Right lobe of liver (tissue), 6 donors: ENCODE results near the gene CACNA2D4. TPM values are rescaled to one million over a fixed set of nuclear protein-coding genes. Genes with fewer than 3 reads are reported as not detected.
A peak's percentile ranks its signal among the peaks of the same experiment; 100 is the strongest.

Experiments used
- ATAC-seq, 4 donors: fragments of 200-7000 bp; cut with Tn5 transposase; one replicate each; pipeline ENCODE4 v1.9.1; 2020; ENCODE audit warnings: mild to moderate bottlenecking in 4 of 4, moderate library complexity in 4 of 4
- DNase-seq, 3 donors: peaks; one replicate each; pipeline ENCODE4 v3.0.0-alpha.2; 2020
- H3K27ac ChIP-seq, 3 donors: fragments of 200-600 bp; one replicate each; pipeline ENCODE4 v1.8.0; 2022
- H3K27me3 ChIP-seq, 2 donors: fragments of 200-600 bp; one replicate each; pipeline ENCODE4 v1.8.0; 2022
- H3K36me3 ChIP-seq, 4 donors: fragments of 200-600 bp; sonication (generic) in 1 of 4; one replicate each; pipeline versions ENCODE4 v1.5.1 to v1.8.0; 2017 to 2022; ENCODE audit warnings: control low read depth in 1 of 4
- H3K4me1 ChIP-seq, 4 donors: fragments of 200-600 bp; sonication (generic) in 1 of 4; one replicate each; pipeline versions ENCODE4 v1.5.1 to v1.8.0; 2017 to 2022; ENCODE audit warnings: control low read depth in 1 of 4
- H3K4me3 ChIP-seq, 3 donors: fragments of 200-600 bp; one replicate each; pipeline ENCODE4 v1.8.0; 2022
- H3K9me3 ChIP-seq, 4 donors: fragments of 200-600 bp; sonication (generic) in 1 of 4; one replicate each; pipeline versions ENCODE4 v1.5.1 to v1.8.0; 2017 to 2022; ENCODE audit warnings: control low read depth in 1 of 4
- CTCF ChIP-seq, 4 donors: fragments of 200-600 bp in 3 of 4; fragments of 450-650 bp in 1 of 4; IDR thresholded peaks; one replicate each; pipeline versions ENCODE4 v1.5.1 to v1.8.0; 2016 to 2022; ENCODE audit warnings: antibody characterized with exemption in 4 of 4, mild to moderate bottlenecking in 2 of 4
- POLR2A ChIP-seq: fragments of 450-650 bp; IDR thresholded peaks from one replicate; pipeline ENCODE4 v1.6.1; 2017; ENCODE audit warnings: antibody characterized with exemption, mild to moderate bottlenecking
- WGBS: methylation state at CpG from one replicate; pipeline ENCODE4 v1.1.6; 2018; ENCODE audit warnings: low coverage, low lambda C conversion rate; ENCODE audit not compliant: insufficient coverage; ENCODE audit errors: missing lambda C conversion rate; 5-methylcytosine and 5-hydroxymethylcytosine counted together
- intact Hi-C, 2 donors: fragments of 100-400 bp; cut with DNase I; formaldehyde crosslinking; loops; one replicate each; pipeline versions ENCODE4 v1.11.2 to v1.14.1; 2022
- total RNA-seq, 6 experiments: library from RNA; depleted of rRNA in 2 of 6; stranded (reverse); fragments of >200 nt in 2 of 6; fragmentation: NEBNext Ultra II Directional in 3 of 6; extraction: Animal tissue kit (Norgen Biotek cat#: 25700) in 3 of 6; gene quantifications; one replicate each; pipeline versions ENCODE4 v1.1.0 to v1.2.4, GENCODE V29; 2016 to 2023
- donor health status: DM: no; HTN: yes; CAD: no.
- donor health status: DM: no; HTN: no; CAD: no.
- donor health status: DM: no; HTN: no; CAD: no.
- donor health status: DM: no; HTN: yes; CAD: no.
- donor health status: DM: no; HTN: yes; CAD: no.

The CACNA2D4 gene
- total RNA-seq, 6 experiments from 2014 or later = 0.87 to 1.9 (median 0.96) TPM

- WGBS = 22% methylated on average over 1 of the region's 3 CpGs
- intact Hi-C loops = loop anchor here in 1 of 2 donors (5.0 kb wide), 1 partner anchor 118 kb away; no protein-coding TSS in a partner anchor
- TF ChIP-seq CTCF (IDR thresholded peaks at IDR 0.05) (no peak), POLR2A (no peak)
- no peaks in the 10 kb centered on the region for H3K4me1 ChIP-seq
- no peak overlapping the region for H3K4me3 ChIP-seq
- no peaks in the 10 kb centered on the region for H3K9me3 ChIP-seq
- H3K27ac ChIP-seq = no peak overlapping the region
- no peaks in the 10 kb centered on the region for H3K36me3 ChIP-seq
- ATAC-seq (no peak), DNase-seq (peak in 1 of 3 donors; percentile 36)
- no peaks in the 10 kb centered on the region for H3K27me3 ChIP-seq
These were observed 7.2 kb upstream of the CACNA2D4 start for GRCh38 chr12:1925684-1926006.

- no peaks in the 10 kb centered on the region for H3K4me1 ChIP-seq
- no peak overlapping the region for H3K27ac ChIP-seq
- H3K9me3 ChIP-seq = no peaks in the 10 kb centered on the region
- TF ChIP-seq POLR2A (no peak), CTCF (IDR thresholded peaks at IDR 0.05) (no peak)
- intact Hi-C loops = loop anchor here in 1 of 2 donors (5.0 kb wide), 1 partner anchor 118 kb away; no protein-coding TSS in a partner anchor
- H3K36me3 ChIP-seq = no peaks in the 10 kb centered on the region
- WGBS = 70% methylated on average over 5 of the region's 7 CpGs
- ATAC-seq (no peak), DNase-seq (peak in 1 of 3 donors; percentile 8)
- no peaks in the 10 kb centered on the region for H3K27me3 ChIP-seq
- no peak overlapping the region for H3K4me3 ChIP-seq
These were observed 6.7 kb upstream of the CACNA2D4 start for GRCh38 chr12:1924996-1925683.

- no peak for DNase-seq
- intact Hi-C loops = no loop called here
- H3K27me3 ChIP-seq = no peaks in the 10 kb centered on the region
These were observed 4.5 kb upstream of the CACNA2D4 start for GRCh38 chr12:1922985-1923384.

GRCh38 chr12:1922075-1922709 lies 3.7 kb upstream of the CACNA2D4 start:
- H3K4me1 ChIP-seq = no peaks in the 10 kb centered on the region
- no peaks in the 10 kb centered on the region for H3K27me3 ChIP-seq
- DNase-seq (peak in 1 of 3 donors; percentile 44), ATAC-seq (peak in 1 of 4 donors; percentile 29)
- TF ChIP-seq CTCF (IDR thresholded peaks at IDR 0.05) (no peak), POLR2A (no peak)
- H3K4me3 ChIP-seq = no peak overlapping the region
- intact Hi-C loops = no loop called here
- H3K9me3 ChIP-seq = no peaks in the 10 kb centered on the region
- no peak overlapping the region for H3K27ac ChIP-seq
- H3K36me3 ChIP-seq = no peaks in the 10 kb centered on the region
- WGBS = 80% methylated on average over 8 of the region's 40 CpGs

More at GRCh38 chr12:1922985-1923384, 4.5 kb upstream of the CACNA2D4 start:
- 83% methylated on average over 6 of the region's 12 CpGs for WGBS
- H3K4me1 ChIP-seq = no peaks in the 10 kb centered on the region
- H3K36me3 ChIP-seq = no peaks in the 10 kb centered on the region
- no peak overlapping the region for H3K27ac ChIP-seq
- no peak for ATAC-seq
- no peaks in the 10 kb centered on the region for H3K9me3 ChIP-seq
- H3K4me3 ChIP-seq = no peak overlapping the region
- no peak for TF ChIP-seq POLR2A
- no peak for TF ChIP-seq CTCF (IDR thresholded peaks at IDR 0.05)
